Erythroblast (primary cell): ENCODE results near the gene RAVER2.

Source experiments
- GATA1 ChIP-seq: IDR thresholded peaks from 2 replicates; pipeline ENCODE4 v1.6.1; 2011; ENCODE audit warnings: low read depth, mild to moderate bottlenecking, control low read depth, low read length, moderate library complexity
- POLR2A ChIP-seq: IDR thresholded peaks from 2 replicates; pipeline ENCODE4 v1.6.1; 2011; ENCODE audit warnings: mild to moderate bottlenecking, low read length

DNA sequence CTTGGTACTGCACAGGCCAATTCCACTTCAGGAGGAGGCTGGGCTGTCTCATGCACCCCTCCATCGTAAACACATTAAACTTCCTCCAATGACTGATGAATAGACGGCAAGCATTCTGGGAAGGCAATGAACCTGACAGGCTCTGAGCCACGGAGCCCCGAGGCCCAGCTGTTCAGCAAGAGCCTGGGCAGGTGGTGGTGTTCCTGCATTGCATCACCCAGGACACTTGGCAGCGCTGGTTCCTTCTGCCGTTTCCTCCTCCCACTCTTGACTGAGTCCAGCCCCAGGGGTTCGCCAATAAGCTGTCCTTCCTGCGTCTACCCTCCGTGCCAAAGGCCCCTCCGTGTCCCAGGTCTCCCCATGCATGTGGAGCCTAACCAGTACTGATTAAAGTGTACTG is 111.7 kb downstream of the RAVER2 start:
- no peak for TF ChIP-seq POLR2A
- TF ChIP-seq GATA1, result no peak
